H1 (cell line): Measurements from ENCODE around the gene CLDN6. TPM values are rescaled to one million over a fixed set of nuclear protein-coding genes. Genes with fewer than 3 reads are reported as not detected.

Experiments used
- CTCF ChIA-PET: fragments of 300-600 bp; sonication (Branson Sonifier 250); formaldehyde crosslinking; loops from one replicate; lab custom pipeline; 2021; ENCODE audit not compliant: partially characterized antibody; lab: Charles Lee
- POLR2A ChIA-PET: fragments of 300-600 bp; sonication (Branson Sonifier 250); formaldehyde crosslinking; loops from one replicate; lab custom pipeline; 2021; ENCODE audit warnings: inconsistent platforms; ENCODE audit not compliant: partially characterized antibody; lab: Charles Lee
- DNase-seq, 2 experiments: peaks; one replicate each; pipeline versions ENCODE4 v3.0.0 to v3.0.0-alpha.2; 2010 to 2022; ENCODE audit warnings: low spot score in 2 of 2, low read depth in 1 of 2, mixed read lengths in 1 of 2
- FAIRE-seq: peaks from 2 replicates; lab custom pipeline; 2011; peaks lifted over from hg19 to GRCh38; lab: Jason Lieb, UNC
- H2AFZ ChIP-seq: 2 replicates; pipeline ENCODE4 v1.8.1; 2012; ENCODE audit warnings: low read length, inconsistent platforms
- H2AK5ac ChIP-seq: 2 replicates; pipeline ENCODE4 v1.6.1; 2013; ENCODE audit warnings: low read depth, low read length
- H2BK120ac ChIP-seq: replicated peaks from 2 replicates; pipeline ENCODE3; 2013; ENCODE audit warnings: low read depth, low read length, inconsistent platforms
- H2BK12ac ChIP-seq: 2 replicates; pipeline ENCODE4 v1.6.1; 2013; ENCODE audit warnings: low read depth, low read length
- H2BK15ac ChIP-seq: 2 replicates; pipeline ENCODE4 v1.6.1; 2013; ENCODE audit warnings: low read length
- H2BK20ac ChIP-seq: 2 replicates; pipeline ENCODE4 v1.6.1; 2013; ENCODE audit warnings: low read length
- H2BK5ac ChIP-seq: 2 replicates; pipeline ENCODE4 v1.6.1; 2013; ENCODE audit warnings: low read depth, low read length
- H3K14ac ChIP-seq: 2 replicates; pipeline ENCODE4 v1.6.1; 2013; ENCODE audit warnings: inconsistent platforms; ENCODE audit not compliant: insufficient read length
- H3K18ac ChIP-seq: 2 replicates; pipeline ENCODE4 v1.6.1; 2013; ENCODE audit warnings: low read length; ENCODE audit errors: extremely low read depth
- H3K23ac ChIP-seq: 2 replicates; pipeline ENCODE4 v1.6.1; 2013; ENCODE audit warnings: inconsistent platforms; ENCODE audit not compliant: insufficient read length
- H3K23me2 ChIP-seq: 2 replicates; pipeline ENCODE4 v1.6.1; 2013; ENCODE audit warnings: low read depth, low read length
- H3K27ac ChIP-seq: 2 replicates; pipeline ENCODE4 v1.6.1; 2011; ENCODE audit warnings: low read depth, low read length, inconsistent platforms
- H3K27me3 ChIP-seq, 4 experiments: replicated peaks in 1 of 4; 1 replicate in 1 of 4; 2 replicates in 3 of 4; pipeline versions ENCODE4 v1.6.1 to v1.8.1; 2011 to 2013; ENCODE audit warnings: low read length in 3 of 4, mild to moderate bottlenecking in 3 of 4, inconsistent platforms in 2 of 4, mixed read lengths in 2 of 4, moderate library complexity in 1 of 4; ENCODE audit not compliant: control insufficient read depth in 3 of 4, insufficient read depth in 3 of 4; ENCODE audit errors: extremely low read depth in 1 of 4
- H3K36me3 ChIP-seq, 4 experiments: 2 replicates each; pipeline versions ENCODE4 v1.6.1 to v1.8.1; 2011 to 2013; ENCODE audit warnings: mild to moderate bottlenecking in 4 of 4, low read length in 3 of 4, moderate library complexity in 2 of 4, control low read depth in 1 of 4, inconsistent platforms in 1 of 4; ENCODE audit not compliant: insufficient read depth in 4 of 4, control insufficient read depth in 2 of 4
- H3K4ac ChIP-seq: replicated peaks from 2 replicates; pipeline ENCODE3; 2013; ENCODE audit warnings: low read length, low read depth, mixed read lengths, inconsistent platforms; ENCODE audit not compliant: insufficient read length
- H3K4me1 ChIP-seq, 4 experiments: replicated peaks in 1 of 4; 1 replicate in 1 of 4; 2 replicates in 3 of 4; pipeline versions ENCODE4 v1.6.1 to v1.8.1; 2011 to 2013; ENCODE audit warnings: low read length in 3 of 4, inconsistent platforms in 2 of 4, mixed read lengths in 1 of 4; ENCODE audit not compliant: insufficient read depth in 4 of 4, control insufficient read depth in 3 of 4
- H3K4me2 ChIP-seq, 2 experiments: 2 replicates each; pipeline versions ENCODE4 v1.6.1 to v1.8.1; 2011 to 2013; ENCODE audit warnings: low read depth in 2 of 2, low read length in 2 of 2, control low read depth in 1 of 2, inconsistent platforms in 1 of 2, mild to moderate bottlenecking in 1 of 2; ENCODE audit not compliant: insufficient read depth in 1 of 2
- H3K4me3 ChIP-seq, 4 experiments: fragments of 200-600, 300-600 bp in 1 of 4; sonication (generic), shearing (Covaris generic), sonication (Bioruptor Twin) in 1 of 4; 2 replicates each; pipeline versions ENCODE4 v1.5.1 to v1.8.1; 2011 to 2016; ENCODE audit warnings: low read length in 4 of 4, low read depth in 3 of 4, control low read depth in 2 of 4, inconsistent platforms in 2 of 4, mild to moderate bottlenecking in 2 of 4, mixed read lengths in 1 of 4, moderate library complexity in 1 of 4; ENCODE audit not compliant: insufficient read depth in 2 of 4; ENCODE audit errors: extremely low read depth in 1 of 4
- H3K56ac ChIP-seq: replicated peaks from 2 replicates; pipeline ENCODE3; 2013; ENCODE audit warnings: low read depth, mild to moderate bottlenecking, mixed read lengths, low read length, inconsistent platforms; ENCODE audit not compliant: insufficient read length
- H3K79me1 ChIP-seq: 2 replicates; pipeline ENCODE4 v1.6.1; 2013; ENCODE audit warnings: low read depth, low read length, control low read depth
- H3K79me2 ChIP-seq, 2 experiments: 2 replicates each; pipeline versions ENCODE4 v1.6.1 to v1.8.1; 2012 to 2013; ENCODE audit warnings: low read length in 2 of 2, mild to moderate bottlenecking in 2 of 2, inconsistent platforms in 1 of 2; ENCODE audit not compliant: insufficient read depth in 2 of 2, control insufficient read depth in 1 of 2
- H3K9ac ChIP-seq, 4 experiments: replicated peaks in 1 of 4; 1 replicate in 1 of 4; 2 replicates in 3 of 4; pipeline versions ENCODE4 v1.6.1 to v1.8.1; 2011 to 2013; ENCODE audit warnings: low read depth in 3 of 4, low read length in 3 of 4, control low read depth in 2 of 4, mild to moderate bottlenecking in 2 of 4, moderate library complexity in 2 of 4, inconsistent platforms in 1 of 4; ENCODE audit errors: extremely low read depth in 1 of 4
- H3K9me3 ChIP-seq, 2 experiments: 2 replicates each; pipeline versions ENCODE4 v1.6.1 to v1.8.1; 2012 to 2013; ENCODE audit warnings: mild to moderate bottlenecking in 2 of 2, moderate library complexity in 2 of 2, control low read depth in 1 of 2, inconsistent platforms in 1 of 2, low read depth in 1 of 2, low read length in 1 of 2, mixed read lengths in 1 of 2; ENCODE audit not compliant: insufficient read depth in 2 of 2
- H4K20me1 ChIP-seq, 2 experiments: replicated peaks in 1 of 2; 2 replicates each; pipeline versions ENCODE3 to v1.8.1; 2011 to 2013; ENCODE audit warnings: inconsistent platforms in 2 of 2, low read length in 2 of 2, mild to moderate bottlenecking in 1 of 2; ENCODE audit not compliant: insufficient read depth in 2 of 2, control insufficient read depth in 1 of 2
- H4K5ac ChIP-seq: 2 replicates; pipeline ENCODE4 v1.6.1; 2013; ENCODE audit warnings: low read length, low read depth, mixed read lengths, inconsistent platforms; ENCODE audit not compliant: insufficient read length
- H4K8ac ChIP-seq: 2 replicates; pipeline ENCODE4 v1.8.0; 2013; ENCODE audit warnings: mild to moderate bottlenecking, moderate library complexity, low read length, inconsistent platforms; ENCODE audit not compliant: insufficient read depth; ENCODE audit errors: extremely low read depth
- H4K91ac ChIP-seq: replicated peaks from 2 replicates; pipeline ENCODE3; 2013; ENCODE audit warnings: low read length, mixed read lengths, inconsistent platforms; ENCODE audit not compliant: insufficient read length
- ATF2 ChIP-seq: IDR thresholded peaks from 2 replicates; pipeline ENCODE4 v1.6.1; 2012; ENCODE audit warnings: low read length, inconsistent platforms
- BCL11A ChIP-seq, 2 experiments: IDR thresholded peaks; one replicate each; pipeline ENCODE4 v1.6.1; 2011; ENCODE audit warnings: low read depth in 2 of 2, low read length in 2 of 2, mild to moderate bottlenecking in 2 of 2
- CBX8 ChIP-seq: fragments of 300-800, 300-1000 bp; sonication (generic); IDR thresholded peaks from 2 replicates; pipeline ENCODE4 v1.7.1; 2016; ENCODE audit warnings: low read depth, low read length, borderline replicate concordance
- EGR1 ChIP-seq: IDR thresholded peaks from 2 replicates; pipeline ENCODE4 v1.6.1; 2011; ENCODE audit warnings: low read depth, low read length, borderline replicate concordance
- HDAC6 ChIP-seq: IDR thresholded peaks from one replicate; pipeline ENCODE4 v1.7.1; 2012; ENCODE audit warnings: low read depth, mild to moderate bottlenecking, inconsistent platforms, low read length, moderate library complexity
- KDM4A ChIP-seq: IDR thresholded peaks from one replicate; pipeline ENCODE4 v1.7.1; 2012; ENCODE audit warnings: low read depth, mild to moderate bottlenecking, moderate library complexity, low read length, inconsistent platforms; ENCODE audit not compliant: severe bottlenecking
- NANOG ChIP-seq: IDR thresholded peaks from 2 replicates; pipeline ENCODE4 v1.6.1; 2011; ENCODE audit warnings: low read length, low read depth, mild to moderate bottlenecking, inconsistent platforms; ENCODE audit not compliant: insufficient read depth, poor library complexity, severe bottlenecking
- POLR2A ChIP-seq, 2 experiments: IDR thresholded peaks; 1 replicate in 1 of 2; 2 replicates in 1 of 2; pipeline ENCODE4 v1.6.1; 2011; ENCODE audit warnings: low read depth in 2 of 2, low read length in 2 of 2, mild to moderate bottlenecking in 2 of 2; ENCODE audit errors: control extremely low read depth in 1 of 2
- POU5F1 ChIP-seq: IDR thresholded peaks from 2 replicates; pipeline ENCODE4 v1.6.1; 2011; ENCODE audit warnings: low read depth, mild to moderate bottlenecking, low read length, moderate library complexity
- RFX5 ChIP-seq: IDR thresholded peaks from 2 replicates; pipeline ENCODE4 v1.6.1; 2011; ENCODE audit warnings: low read depth, low read length, improper control_type of control experiment, borderline replicate concordance
- TEAD4 ChIP-seq: IDR thresholded peaks from 2 replicates; pipeline ENCODE4 v1.6.1; 2012; ENCODE audit warnings: low read depth, low read length, inconsistent platforms, mixed read lengths
- WGBS, 2 experiments: shearing (Covaris generic) in 1 of 2; methylation state at CpG; one replicate each; pipeline versions ENCODE4 v1.1.6 to v1.1.7; 2013 to 2015; ENCODE audit warnings: low lambda C conversion rate in 2 of 2, mixed read lengths in 2 of 2, inconsistent platforms in 1 of 2, low coverage in 1 of 2, missing lambda C conversion rate in 1 of 2; ENCODE audit not compliant: insufficient replicate concordance in 2 of 2, insufficient coverage in 1 of 2, insufficient read length in 1 of 2; ENCODE audit errors: extremely low coverage in 1 of 2, missing lambda C conversion rate in 1 of 2; 5-methylcytosine and 5-hydroxymethylcytosine counted together
- polyA plus RNA-seq, 7 experiments: library from polyadenylated mRNA; depleted of rRNA in 3 of 7; stranded (reverse) in 5 of 7; unstranded in 2 of 7; fragments of >200 nt in 5 of 7; fragments of 200-250 nt in 2 of 7; gene quantifications; 1 replicate in 5 of 7; 2 replicates in 1 of 7; 4 replicates in 1 of 7; pipeline versions ENCODE4 v1.2.1 to v1.2.3, GENCODE V29; 2011 to 2013; ENCODE audit warnings: missing spikeins in 2 of 7, mixed read lengths in 2 of 7
- total RNA-seq: library from RNA; stranded (reverse); fragmentation: NEBNext Ultra II Directional; extraction: Animal tissue kit (Norgen Biotek cat#: 25700); gene quantifications from 2 replicates; pipeline ENCODE4 v1.2.1, GENCODE V29; 2021

The CLDN6 gene
- total and polyA plus RNA-seq, 2 of the 8 experiments (the other 6 are each of a cell fraction or from before 2014, with no cell fraction given) = 747 to 1,115 TPM

GRCh38 chr16:3004781-3005284, 13.2 kb downstream of the CLDN6 start:
- ChIA-PET POLR2A (interaction anchor here (0.8 to 35.7 kb wide), 10 partner anchors 8 to 122 kb away, joined by 3 to 1808 read pairs (median 6); partner anchors contain the start of genes BICDL2, CLDN6, CLDN9 and HCFC1R1), CTCF (interaction anchor here (0.6 to 17.3 kb wide), 6 partner anchors 23 to 854 kb away, joined by 3 to 639 read pairs (median 4); partner anchors contain the start of genes BICDL2, CLDN6, HCFC1R1 and THOC6)
- H2BK20ac ChIP-seq = no peak overlapping the region
- peak overlapping the region; percentile 38 for H2BK120ac ChIP-seq
- H3K4me3 ChIP-seq = peak overlapping the region; percentile 38 to 65 (median 56)
- 2% methylated on average over 21 of the region's 25 CpGs; no CpG with 5 or more reads in 1 of the 2 experiments for WGBS, 2 experiments
- H4K20me1 ChIP-seq = no peaks in the 10 kb centered on the region
- no peak overlapping the region for H2AFZ ChIP-seq
- FAIRE-seq = no peak
- peak overlapping the region; percentile 62 for H4K5ac ChIP-seq
- H3K18ac ChIP-seq = peak overlapping the region; percentile 64
- H3K27ac ChIP-seq = 0 out of 2 replicates have a peak overlapping the region, but pooled peaks have one; percentile 1
- H3K79me2 ChIP-seq = peaks cover 0 to 6% of the 10 kb centered on the region in 2 experiments; a peak in 1 of 4 replicates
- peak overlapping the region; percentile 42 for H4K91ac ChIP-seq
- no peaks in the 10 kb centered on the region for H3K27me3 ChIP-seq
- H3K4me2 ChIP-seq = peak overlapping the region; percentile 64 to 88
- H3K4me1 ChIP-seq = peaks cover 14 to 40% (median 33%) of the 10 kb centered on the region in 4 experiments
- H2BK15ac ChIP-seq = no peak overlapping the region
- peak overlapping the region; percentile 44 for H3K4ac ChIP-seq
- peak overlapping the region; percentile 68; the same call in 1 of the 2 replicates for H4K8ac ChIP-seq
- no peaks in the 10 kb centered on the region for H3K9me3 ChIP-seq
- no peaks in the 10 kb centered on the region; the same call in 1 of the 2 replicates for H3K79me1 ChIP-seq
- H3K14ac ChIP-seq = no peak overlapping the region
- H3K56ac ChIP-seq = peak overlapping the region; percentile 64
- peak overlapping the region in 2 of 4 experiments; percentile 5 to 20; a peak in 3 of 7 replicates for H3K9ac ChIP-seq
- DNase-seq = no peak
- no peak overlapping the region for H2AK5ac ChIP-seq
- H3K36me3 ChIP-seq = peaks cover 0 to 3% (median 0%) of the 10 kb centered on the region in 4 experiments; a peak in 1 of 8 replicates
- peak overlapping the region; percentile 12; the same call in 1 of the 2 replicates for H2BK5ac ChIP-seq
- peaks cover 16% of the 10 kb centered on the region for H3K23me2 ChIP-seq
- no peak overlapping the region for H2BK12ac ChIP-seq
- no peak overlapping the region for H3K23ac ChIP-seq
- no peak for TF ChIP-seq ATF2
- TF ChIP-seq EGR1 = no peak
- no peak for TF ChIP-seq NANOG
- TF ChIP-seq POU5F1 = no peak
- no peak for TF ChIP-seq HDAC6
- no peak for TF ChIP-seq RFX5
- TF ChIP-seq CBX8 = no peak
- 0 out of 3 replicates have a peak, but pooled peaks of 1 of the 2 experiments have one; percentile 32 for TF ChIP-seq POLR2A (IDR thresholded peaks at IDR 0.05; ENCODE audit: control extremely low read depth in 1 of 2, low read depth in 2 of 2, low read length in 2 of 2)
- no peak for TF ChIP-seq BCL11A (IDR thresholded peaks at IDR 0.05; ENCODE audit: low read depth in 2 of 2, low read length in 2 of 2)
- no peak for TF ChIP-seq TEAD4
- TF ChIP-seq KDM4A = no peak
